Activated gamma-delta T cell (primary cell): Measurements from ENCODE around the gene NEK4.
"Not testable (repeated sequence)": the region's sequence is repeated elsewhere in the genome, so short reads cannot be mapped to it uniquely, and the experiment has no call there.

Experiments
- DNase-seq: peaks from one replicate; lab custom pipeline; 2025; lab: John Stamatoyannopoulos, UW

The NEK4 gene

DNA sequence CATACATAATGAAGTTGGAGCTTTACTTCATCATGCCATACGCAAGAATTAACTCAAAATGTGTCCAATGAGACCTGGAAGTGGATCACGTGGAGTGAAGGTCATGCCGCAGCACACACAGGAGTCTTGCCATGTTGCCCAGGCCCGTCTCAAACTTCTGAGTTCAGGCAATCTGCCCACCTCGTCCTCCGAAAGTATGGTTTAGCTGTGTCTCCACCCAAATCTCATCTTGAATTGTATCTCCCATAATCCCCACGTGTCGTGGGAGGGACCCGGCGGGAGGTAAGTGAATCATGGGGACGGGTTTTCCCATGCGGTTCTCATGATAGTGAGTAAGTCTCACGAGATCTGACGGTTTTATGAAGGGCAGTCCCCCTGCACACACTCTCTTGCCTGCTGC, 39.1 kb downstream of the NEK4 start:
- DNase-seq: no peak

DNA sequence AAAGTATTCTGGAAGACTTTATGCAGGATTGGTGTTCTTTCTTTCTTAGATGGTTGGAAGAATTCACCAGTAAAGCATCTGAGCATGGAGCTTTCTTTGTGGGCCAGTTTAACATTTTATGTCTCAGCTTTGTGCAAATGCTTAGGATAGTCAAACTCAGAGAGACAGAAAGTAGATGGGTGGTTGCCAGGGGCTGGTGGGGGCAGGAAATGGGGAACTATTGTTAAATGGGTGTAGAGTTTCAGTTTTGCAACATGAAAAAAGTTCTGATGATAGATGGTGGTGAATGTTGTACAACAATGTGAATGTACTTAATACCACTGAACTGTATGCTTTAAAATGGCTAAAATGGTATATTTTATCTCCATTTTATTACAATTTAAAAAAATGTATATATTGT, 40.1 kb downstream of the NEK4 start:
- DNase-seq: no peak

DNA sequence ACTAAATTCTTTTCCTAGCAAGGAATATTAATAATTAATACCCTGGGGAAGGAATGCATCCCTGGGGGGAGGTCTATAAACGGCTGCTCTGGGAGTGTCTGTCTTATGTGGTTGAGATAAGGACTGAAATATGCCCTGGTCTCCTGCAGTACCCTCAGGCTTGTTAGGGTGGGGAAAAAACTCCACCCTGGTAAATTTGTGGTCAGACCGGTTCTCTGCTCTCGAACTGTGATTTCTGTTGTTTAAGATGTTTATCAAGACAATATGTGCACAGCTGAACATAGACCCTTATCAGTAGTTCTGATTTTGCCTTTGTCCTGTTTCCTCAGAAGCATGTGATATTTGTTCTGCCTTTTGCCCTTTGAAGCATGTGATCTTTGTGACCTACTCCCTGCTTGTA, 42.0 kb downstream of the NEK4 start:
- not testable (repeated sequence) for DNase-seq

DNA sequence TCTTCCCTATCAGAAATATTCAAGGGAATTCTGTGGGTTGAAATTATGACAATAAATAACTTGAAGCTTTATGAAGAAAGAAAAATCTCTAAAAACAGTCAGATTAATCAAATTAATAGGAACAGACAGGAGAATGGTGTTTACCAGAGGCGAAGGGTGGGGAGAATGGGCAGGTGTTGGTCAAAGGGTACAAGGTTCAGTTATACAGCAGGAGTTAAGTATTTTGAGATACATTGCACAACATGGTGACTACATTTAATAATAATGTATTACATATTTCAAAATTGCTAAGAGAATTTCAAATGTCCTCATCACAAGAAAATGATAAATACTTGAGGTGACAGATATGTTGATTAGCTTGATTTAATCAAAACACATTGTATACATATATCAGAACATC, 46.2 kb downstream of the NEK4 start:
- no peak for DNase-seq

DNA sequence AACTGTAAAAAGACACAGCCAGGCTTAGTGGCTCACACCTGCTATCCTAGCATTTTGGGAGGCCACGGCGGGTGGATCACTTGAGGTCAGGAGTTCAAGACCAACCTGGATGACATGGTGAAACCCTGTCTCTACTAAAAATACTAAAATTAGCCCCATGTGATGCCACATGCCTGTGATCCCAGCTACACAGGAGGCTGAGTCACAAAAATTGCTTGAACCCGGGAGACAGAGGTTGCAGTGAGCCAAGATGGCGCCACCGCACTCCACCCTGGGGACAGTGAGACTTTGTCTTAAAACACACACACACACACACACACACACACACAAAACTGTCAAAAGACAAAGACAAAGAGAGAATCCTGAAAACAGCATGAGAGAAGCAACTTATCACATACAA, 46.8 kb downstream of the NEK4 start:
- no peak for DNase-seq

DNA sequence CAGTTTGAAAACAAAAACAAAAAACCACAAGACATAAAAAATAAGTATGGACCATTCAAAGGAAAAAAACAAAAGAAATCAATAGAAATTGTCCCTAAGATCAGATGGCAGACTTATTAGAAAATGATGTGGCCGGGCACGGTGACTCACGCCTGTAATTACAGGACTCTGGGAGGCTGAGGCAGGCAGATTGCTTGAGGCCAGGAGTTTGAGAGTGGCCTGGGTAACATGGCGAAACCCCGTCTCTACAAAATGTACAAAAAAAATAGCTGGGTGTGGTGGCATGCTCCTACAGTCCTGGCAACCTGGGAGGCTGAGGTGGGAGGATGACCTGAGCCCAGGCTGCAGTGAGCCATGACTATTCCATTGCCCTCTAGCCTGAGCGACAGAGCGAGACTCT, 48.2 kb downstream of the NEK4 start:
- no peak for DNase-seq

DNA sequence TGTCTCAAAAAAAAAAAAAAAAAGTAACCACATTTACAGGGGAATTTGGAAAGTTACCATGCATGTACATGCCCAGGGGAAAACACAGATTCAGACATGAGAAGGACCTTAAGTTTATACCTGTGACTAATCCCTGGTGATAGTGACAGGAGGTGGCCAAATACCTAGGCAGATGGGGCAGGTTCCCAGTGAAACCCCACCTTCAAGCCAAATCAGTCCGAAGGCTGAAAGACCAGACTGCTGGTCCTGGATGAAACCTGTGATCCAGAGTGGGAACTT, 49.1 kb downstream of the NEK4 start:
- DNase-seq: no peak

DNA sequence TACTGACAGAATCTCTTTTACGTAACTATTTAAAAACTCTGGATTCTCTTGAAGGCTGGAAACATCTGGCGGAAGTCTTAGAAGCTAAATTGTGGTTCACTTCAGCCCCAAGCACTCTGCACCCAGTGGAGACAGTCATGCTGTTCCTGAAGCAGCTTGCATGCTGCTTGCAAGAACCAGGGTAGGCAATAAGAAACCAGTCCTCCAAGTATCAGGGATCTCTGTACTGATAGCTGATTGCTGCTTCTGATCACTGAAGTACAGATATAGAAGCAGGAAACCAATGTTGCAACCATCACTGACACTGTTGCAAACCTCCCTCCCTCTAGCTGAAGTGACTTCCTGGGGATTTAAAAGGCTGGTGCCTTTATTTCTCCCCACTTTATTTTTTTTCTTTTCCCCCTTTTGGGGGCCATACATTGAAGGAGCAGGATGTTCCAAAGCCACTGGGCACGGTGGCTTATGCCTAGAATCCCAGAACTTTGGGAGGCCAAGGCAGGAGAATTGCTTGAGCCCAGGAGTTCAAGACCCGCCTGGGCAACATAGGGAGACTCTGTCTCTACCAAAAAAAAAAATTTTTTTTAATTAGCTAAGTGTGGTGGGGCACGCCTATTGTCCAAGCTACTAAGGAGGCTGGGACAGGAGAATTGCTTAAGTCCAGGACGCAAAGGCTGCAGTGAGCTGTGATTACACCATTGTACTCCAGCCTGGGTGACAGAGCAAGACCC, 49.6 kb downstream of the NEK4 start:
- no peak for DNase-seq

DNA sequence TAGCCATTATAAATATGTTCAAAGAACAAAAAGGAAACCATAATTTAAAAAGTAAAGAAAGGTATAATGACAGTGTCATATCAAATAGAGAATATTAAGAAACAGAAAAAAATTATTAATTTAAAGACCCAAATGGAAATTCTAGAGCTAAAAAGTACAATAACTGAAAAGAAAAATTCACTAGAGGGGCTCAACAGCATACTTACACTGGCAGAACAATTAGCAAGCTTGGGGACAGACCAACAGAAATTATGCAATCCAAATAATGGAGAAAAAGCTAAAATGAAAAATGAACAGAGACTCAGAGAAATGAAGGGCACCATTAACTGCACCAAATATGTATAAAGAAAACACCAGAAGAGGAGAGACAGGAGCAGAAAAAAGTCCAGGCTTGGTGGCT, 51.1 kb downstream of the NEK4 start:
- no peak for DNase-seq

DNA sequence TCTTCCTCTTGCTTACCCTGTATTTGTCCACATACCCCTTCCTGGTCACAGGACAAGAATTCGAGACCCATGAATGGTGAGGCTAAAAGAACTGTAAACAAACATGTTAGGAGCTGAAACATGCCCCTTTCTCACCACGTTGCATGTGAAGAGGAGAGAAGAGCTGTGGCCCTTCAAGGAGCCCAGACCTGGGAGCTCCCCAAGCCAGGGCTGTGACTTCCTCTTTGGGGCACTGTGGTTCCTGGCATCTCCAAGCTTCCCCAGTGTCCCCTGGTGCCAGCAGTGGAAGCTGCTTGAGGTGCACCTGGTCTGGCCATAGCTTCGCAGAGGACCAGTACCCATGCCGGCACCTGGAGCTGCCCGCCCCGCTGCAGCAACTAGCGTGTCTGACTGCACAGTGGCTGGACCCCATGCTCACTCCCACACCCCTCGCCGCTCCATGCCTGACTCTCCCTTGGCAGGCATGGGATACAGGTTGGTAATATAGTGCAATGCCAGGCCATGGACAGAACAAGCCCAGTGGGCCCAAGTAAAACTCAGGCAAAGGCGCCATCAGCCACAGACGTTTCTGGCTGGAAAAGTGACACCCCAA, 54.9 kb downstream of the NEK4 start:
- DNase-seq: no peak

DNA sequence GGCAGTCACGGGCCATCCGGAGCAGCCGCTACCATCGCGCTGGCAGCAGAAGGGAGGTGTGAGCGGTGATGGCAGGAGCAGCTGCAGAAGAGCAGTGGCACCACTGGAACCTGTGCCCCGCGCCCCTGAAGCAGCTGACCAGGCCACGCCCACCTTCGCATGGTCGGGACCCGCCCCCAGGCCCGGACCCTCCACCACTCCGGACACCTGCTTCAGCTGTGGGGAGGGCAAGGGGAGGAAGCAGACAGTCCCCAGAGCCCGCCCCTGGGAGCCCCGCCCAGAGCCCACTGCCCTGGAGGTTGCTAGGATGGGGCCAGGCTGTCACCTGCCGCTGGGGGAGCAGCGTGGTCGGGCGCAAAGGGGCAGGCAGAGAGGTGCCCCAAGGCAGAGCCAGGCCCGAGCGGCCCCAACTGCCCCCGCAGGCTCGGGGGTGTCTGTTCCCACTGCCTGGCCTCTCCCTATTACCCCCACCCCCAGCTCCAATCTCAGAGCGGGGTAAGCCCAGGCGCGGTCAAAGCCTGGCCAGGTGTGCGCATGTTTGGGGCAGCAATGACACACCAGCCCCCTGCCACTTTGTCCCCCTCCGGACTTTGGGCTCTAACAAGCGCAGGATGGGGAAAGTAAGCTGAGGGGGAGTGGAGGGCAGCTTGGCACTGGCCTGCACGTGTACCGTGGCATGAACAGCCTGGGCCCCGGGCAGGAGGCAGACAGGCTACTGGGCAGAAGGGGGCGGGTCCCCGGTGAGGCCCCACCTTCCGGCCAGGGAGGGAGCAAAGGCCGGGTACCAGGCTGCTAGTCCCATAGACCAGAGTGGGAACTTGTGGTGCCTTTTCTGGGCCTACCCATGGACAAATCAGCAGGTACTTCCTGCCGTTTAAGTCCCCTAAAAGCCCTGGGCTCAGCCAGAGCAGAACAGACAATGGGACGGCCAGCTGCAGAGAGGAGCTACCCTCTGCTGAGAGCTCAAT, 56.1 kb downstream of the NEK4 start:
- no peak for DNase-seq

DNA sequence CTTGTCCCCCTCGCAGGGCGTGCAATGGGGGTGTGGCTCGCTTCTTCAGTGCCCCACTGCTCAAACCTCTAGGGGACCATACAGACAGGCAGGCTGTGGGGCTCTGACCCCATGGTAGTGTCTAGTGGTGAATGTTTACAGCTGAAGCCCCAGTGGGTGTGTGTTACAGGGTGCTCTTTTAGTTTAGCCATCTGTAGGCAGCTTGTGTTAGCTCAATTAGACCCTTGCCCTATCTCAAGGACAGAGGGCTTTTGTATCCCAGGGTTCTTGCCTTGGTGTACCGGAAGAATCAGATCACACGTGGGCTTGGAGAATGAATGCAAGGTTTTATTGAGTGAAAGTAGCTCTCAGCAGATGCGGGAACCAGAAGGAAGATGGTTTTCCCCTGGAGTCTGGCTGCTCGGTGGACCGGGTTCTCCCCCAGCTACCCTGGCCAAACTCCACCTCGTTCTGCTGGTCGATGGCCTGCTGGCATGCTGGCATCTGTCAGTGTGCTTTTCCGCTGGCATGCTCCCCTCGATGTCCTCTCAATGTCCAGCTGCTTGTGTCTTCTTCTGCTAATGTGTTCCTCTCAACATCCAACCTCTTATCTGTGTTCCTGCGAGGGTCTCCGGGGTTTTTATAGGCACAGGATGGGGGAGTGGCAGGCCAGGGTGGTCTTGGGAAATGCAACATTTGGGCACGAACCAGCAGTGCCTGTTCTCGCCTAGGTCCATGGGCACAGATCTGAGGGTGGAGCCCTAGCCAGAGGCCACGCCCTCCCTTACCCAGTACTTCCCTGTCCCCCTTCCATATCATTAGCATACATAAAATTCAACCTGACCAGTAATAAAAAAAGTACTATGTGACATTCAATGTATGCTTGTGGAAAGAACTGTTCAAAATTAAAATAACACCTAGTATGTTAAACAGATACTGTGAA, 58.2 kb downstream of the NEK4 start:
- DNase-seq: no peak

DNA sequence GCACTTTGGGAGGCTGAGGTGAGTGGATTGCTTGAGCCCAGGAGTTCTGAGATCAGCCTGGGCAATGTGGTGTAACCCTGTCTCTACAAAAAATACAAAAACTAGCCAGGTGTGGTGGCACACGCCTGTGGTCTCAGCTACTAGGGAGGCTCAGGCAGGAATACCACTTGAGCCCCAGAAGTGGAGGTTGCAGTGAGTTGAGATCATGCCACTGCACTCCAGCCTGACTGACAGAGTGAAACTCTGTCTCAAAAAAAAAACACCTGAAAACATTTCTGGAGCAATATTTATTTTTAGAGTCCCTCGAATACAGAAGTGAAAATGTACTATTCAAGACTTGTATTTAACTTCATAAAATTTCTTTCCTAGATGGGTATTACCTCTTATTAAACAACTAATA, 60.2 kb downstream of the NEK4 start:
- DNase-seq: no peak

DNA sequence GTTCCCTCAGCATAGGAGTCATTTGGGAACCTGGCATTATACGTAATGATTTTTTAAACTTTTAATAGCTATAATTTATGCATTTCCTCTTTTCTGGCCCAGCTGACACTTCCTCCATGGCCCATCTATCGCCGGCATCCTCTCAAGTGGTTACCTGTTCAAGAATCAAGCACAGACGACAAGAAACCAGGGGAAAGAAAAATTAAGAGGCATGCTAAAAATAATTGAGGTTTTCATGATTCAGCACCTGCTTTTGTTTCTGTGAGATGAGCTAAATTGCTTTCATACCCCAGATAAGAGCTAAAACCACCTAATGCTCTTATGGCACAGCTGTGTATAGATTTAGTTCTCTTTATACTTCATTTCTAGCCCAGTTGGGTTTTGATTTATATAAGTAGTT, 63.2 kb downstream of the NEK4 start:
- no peak for DNase-seq

DNA sequence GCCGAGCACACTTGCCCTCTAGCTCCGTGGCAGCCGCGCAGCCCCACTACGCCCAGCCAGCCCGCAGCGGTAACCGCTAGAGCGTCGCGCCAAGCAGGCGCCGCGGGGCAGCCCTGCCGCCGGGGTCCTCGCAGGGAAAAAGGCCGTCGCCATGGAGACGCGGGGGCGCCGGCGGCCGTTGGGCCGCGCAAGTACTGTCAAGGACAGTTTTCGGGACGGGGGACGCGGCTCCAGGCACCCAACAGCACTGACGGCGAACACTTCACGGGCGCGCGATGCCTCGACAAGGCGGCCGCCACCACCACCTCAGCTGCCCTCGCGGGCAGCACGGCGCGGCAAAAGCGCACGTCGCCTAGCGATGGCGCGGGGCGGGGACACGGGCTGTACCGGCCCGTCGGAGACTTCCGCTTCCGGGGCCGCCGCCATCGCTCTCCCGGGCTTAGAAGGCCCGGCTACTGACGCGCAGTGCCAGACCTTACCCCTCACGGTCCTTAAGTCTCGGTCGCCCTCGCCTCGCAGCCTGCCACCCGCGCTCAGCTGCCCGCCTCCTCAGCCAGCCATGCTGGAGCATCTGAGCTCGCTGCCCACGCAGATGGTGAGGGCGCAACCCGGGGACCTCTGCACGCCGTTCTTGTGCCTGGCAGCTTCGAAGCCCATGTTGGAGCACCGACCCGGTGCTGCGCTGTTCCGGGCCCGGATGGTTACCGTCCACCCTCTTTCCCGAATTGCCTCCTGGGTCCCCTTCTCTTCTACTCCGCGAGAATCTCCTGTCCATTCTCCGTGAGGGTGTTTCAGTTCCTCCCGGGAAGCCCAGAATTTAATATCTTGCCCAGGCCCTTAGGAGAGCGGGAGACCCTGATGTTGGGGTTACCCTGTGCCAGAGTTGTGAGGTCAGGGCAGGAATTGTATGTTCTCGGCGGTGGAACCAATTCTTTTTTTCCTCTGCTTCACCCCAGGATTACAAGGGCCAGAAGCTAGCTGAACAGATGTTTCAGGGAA, 64.8 kb downstream of the NEK4 start, which contains the start of the genes GLT8D1 and SPCS1:
TSS of gene GLT8D1 (minus strand) at position 104 of the 999 bp plus-strand sequence. CDS start 5,331 bp downstream, outside the sequence.
TSS of gene SPCS1 (plus strand) at position 419 of the 999 bp plus-strand sequence. CDS start at position 560, 141 bp downstream.
- DNase-seq: peak; percentile 82

DNA sequence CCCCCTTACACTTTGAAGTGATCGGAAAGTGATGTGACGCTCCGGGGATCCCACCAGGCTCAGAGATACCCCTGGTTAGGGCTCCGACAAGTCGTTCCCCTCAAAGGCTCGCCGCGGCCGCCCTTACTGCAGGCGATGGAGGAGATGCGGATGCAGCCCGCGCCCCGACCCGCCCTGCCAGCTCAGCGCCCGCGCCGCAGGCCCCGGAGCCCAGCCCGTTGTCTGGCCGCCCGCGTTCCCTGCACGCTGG, 65.4 kb downstream of the NEK4 start:
- no peak for DNase-seq

DNA sequence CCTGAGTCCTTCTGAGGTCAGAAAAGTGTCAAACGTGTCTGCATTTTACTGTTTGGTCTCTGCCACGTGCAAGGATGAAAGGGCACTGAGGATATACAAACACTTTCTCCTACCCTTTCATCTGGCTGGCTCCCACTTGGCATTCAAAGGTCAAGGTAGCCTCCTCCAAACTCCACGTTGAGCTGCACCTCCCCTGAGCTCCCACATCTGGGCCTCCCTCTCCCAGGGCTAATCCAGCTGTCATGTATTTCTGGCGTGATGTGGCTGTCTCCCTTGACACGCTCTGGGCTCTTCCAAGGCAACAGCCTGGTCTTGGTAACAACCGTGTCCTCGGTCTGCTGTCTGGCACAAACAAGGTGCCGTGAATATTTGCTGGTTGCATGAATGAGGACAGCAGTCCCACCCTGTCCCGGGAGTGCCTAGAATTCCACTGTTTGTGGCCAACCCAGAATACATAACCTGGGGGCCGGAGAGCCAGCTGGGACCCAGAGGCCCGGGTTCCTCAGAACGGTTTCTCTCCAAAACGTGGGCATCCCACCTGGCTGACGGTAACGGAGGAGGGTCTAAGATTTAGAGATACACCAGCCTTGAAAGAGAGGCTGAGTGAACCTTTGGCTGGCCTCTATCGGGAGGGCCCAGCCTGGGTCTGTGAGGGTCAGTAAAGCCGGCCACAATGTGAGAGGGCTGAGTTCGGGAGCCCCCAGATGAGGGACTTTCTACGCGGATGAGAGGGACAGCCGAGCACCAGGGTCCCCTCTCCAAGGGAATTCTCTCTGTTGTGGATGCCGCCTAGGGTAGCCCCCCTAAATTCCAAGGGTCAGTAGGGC, 65.9 kb downstream of the NEK4 start:
- DNase-seq: no peak

DNA sequence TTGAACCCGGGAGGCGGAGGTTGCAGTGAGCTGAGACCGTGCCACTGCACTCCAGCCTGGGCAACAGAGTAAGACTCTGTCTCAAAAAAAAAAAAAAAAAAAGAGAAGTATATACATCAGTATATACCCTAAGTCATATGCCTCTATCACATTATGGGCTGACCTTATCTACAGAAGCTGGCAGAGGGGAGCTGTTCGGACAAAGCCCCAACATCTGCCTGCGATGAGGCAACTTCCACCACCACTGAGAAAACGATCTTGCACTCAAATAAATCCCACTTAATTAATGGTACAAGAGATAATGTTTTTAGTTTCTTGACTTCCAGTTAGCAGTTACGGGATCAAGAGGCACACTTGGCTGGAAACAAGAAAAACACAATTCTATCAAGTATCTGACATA, 67.4 kb downstream of the NEK4 start:
- DNase-seq: no peak

DNA sequence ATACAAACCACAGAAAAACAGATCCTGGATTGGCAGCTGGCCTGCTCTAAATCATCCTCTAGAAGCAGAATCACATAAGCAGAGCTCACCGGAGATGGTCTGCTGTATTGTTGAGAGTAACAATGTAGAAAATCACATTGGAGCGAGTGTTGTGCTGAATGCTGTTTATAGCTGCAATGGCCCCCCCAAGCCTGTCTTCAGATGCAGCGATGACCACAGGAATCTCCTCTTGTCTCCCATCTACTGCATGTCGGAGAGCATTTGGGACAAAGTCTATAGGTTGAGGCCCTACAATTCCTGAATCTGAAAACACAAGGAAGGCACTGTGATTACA, 73.1 kb downstream of the NEK4 start:
- DNase-seq: no peak
